Neural progenitor cell (in vitro differentiated cells): ENCODE data around the gene LRP2.

Experiments
- CTCF ChIP-seq: fragments of 200-600 bp; sonication (generic); IDR thresholded peaks from 2 replicates; pipeline ENCODE4 v1.5.1; 2017; ENCODE audit warnings: antibody characterized with exemption, mild to moderate bottlenecking
- EZH2 ChIP-seq: fragments of 200-600 bp; sonication (generic); IDR thresholded peaks from 2 replicates; pipeline ENCODE4 v1.6.1; 2017; ENCODE audit warnings: antibody characterized with exemption, mild to moderate bottlenecking, moderate library complexity
- EZH2phosphoT487 ChIP-seq: fragments of 200-600 bp; sonication (generic); IDR thresholded peaks from 2 replicates; pipeline ENCODE4 v1.6.1; 2017; ENCODE audit warnings: antibody characterized with exemption

GRCh38 chr2:169354244-169354643, 8.1 kb downstream of the LRP2 start:
- no peak for TF ChIP-seq CTCF
- TF ChIP-seq EZH2phosphoT487 = no peak
- no peak for TF ChIP-seq EZH2
